Large intestine (tissue), 3 donors: ENCODE measurements around the gene DOK1. TPM values are rescaled to one million over a fixed set of nuclear protein-coding genes. Genes with fewer than 3 reads are reported as not detected.
"Not testable (repeated sequence)": the region's sequence is repeated elsewhere in the genome, so short reads cannot be mapped to it uniquely, and the experiment has no call there.

Source experiments
- DNase-seq, 2 donors: peaks; one replicate each; pipeline versions ENCODE4 v3.0.0 to v3.0.0-alpha.2; 2013
- H3K27ac ChIP-seq: one replicate; pipeline ENCODE4 v1.5.1; 2013; ENCODE audit warnings: low read length
- H3K27me3 ChIP-seq: 2 replicates; pipeline ENCODE4 v1.6.1; 2013; ENCODE audit warnings: low read length; ENCODE audit not compliant: control insufficient read depth, insufficient read depth
- H3K36me3 ChIP-seq: 2 replicates; pipeline ENCODE4 v1.6.1; 2013; ENCODE audit warnings: low read length; ENCODE audit not compliant: control insufficient read depth, insufficient read depth
- H3K4me1 ChIP-seq: one replicate; pipeline ENCODE4 v1.6.1; 2013; ENCODE audit warnings: low read length; ENCODE audit not compliant: control insufficient read depth, insufficient read depth
- H3K4me3 ChIP-seq: one replicate; pipeline ENCODE4 v1.5.1; 2013; ENCODE audit warnings: low read length
- H3K9me3 ChIP-seq: one replicate; pipeline ENCODE4 v1.6.1; 2013; ENCODE audit warnings: mild to moderate bottlenecking, low read depth, low read length, moderate library complexity; ENCODE audit not compliant: control insufficient read depth
- WGBS: methylation state at CpG from one replicate; pipeline ENCODE4 v1.1.5; 2013; ENCODE audit warnings: low lambda C conversion rate; ENCODE audit not compliant: insufficient coverage; 5-methylcytosine and 5-hydroxymethylcytosine counted together
- polyA plus RNA-seq: library from polyadenylated mRNA; unstranded; fragments of 120-200 nt; gene quantifications from one replicate; pipeline ENCODE4 v1.2.1, GENCODE V29; 2013

DOK1 gene
- polyA plus RNA-seq, 1 donor, result 6.4 TPM

DNA sequence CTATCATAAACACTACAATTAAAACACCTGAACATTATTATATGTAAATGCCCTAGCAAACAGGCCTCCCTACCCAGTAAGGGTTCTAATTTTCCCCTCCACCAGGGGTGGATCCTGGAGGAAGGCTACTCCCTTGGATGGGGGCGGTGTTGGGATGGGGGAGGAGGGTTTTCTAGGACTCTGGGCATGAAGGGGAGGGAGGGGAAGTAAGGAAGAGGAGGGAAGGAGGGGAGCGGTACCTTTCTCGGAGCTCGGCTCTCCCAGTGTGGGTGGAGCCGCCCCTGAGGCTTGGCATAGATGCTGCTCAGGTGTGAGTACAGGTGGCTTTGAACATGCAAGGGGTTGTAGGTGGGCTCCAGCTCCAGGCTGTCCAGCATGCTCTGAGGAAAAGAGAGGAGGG lies 5.4 kb downstream of the DOK1 start:
- peaks cover 91% of the 10 kb centered on the region for H3K27me3 ChIP-seq

DNA sequence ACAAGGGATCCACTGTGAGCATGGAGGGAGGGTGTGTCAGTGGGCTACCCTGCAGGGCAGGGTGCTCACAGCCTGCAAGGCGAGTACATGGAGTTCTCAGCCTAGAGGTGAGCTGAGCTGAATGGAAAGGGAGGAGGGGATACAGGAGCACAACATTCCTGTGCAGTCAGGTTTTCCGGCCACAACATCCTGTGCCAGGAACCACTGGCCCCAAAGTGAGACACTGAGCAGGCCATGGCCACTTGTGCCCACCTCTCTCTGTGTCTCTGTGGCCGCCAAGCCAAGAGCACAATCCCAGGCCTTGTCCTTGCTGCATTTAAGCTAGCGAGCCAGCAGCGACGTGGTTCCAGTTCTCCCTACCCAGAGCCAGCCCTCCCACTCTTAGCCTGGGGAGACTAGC lies 6.1 kb downstream of the DOK1 start:
- Histone ChIP-seq H3K36me3 (no peaks in the 10 kb centered on the region), H3K27me3 (peaks cover 84% of the 10 kb centered on the region), H3K9me3 (no peaks in the 10 kb centered on the region), H3K4me3 (no peak overlapping the region), H3K27ac (no peak overlapping the region), H3K4me1 (no peaks in the 10 kb centered on the region)
- WGBS, result no CpG with 5 or more reads among the region's 6 CpGs
- no peak for DNase-seq

More for the DNA sequence above, 5.4 kb downstream of the DOK1 start:
- WGBS, result no CpG with 5 or more reads among the region's 5 CpGs
- Histone ChIP-seq H3K4me3 (no peak overlapping the region), H3K36me3 (no peaks in the 10 kb centered on the region), H3K4me1 (no peaks in the 10 kb centered on the region), H3K9me3 (peaks cover 4% of the 10 kb centered on the region), H3K27ac (no peak overlapping the region)
- no peak for DNase-seq

DNA sequence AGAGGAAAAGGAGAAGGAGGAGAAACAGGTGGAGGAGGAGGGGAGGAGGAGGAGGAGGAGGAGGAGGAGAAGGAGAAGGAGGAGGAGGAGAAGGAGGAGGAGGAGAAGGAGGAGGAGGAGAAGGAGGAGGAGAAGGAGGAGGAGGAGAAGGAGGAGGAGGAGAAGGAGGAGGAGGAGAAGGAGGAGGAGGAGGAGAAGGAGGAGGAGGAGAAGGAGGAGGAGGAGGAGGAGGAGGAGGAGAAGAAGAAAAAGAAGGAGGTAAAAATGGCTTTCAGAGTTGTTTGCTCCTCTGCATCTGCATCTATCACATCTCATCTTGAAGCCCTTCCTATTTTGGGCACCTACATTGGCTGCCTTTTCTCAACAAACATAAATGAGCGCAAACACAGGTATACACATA lies 6.5 kb downstream of the DOK1 start:
- H3K4me3 ChIP-seq, H3K27ac ChIP-seq, DNase-seq, H3K36me3 ChIP-seq, H3K9me3 ChIP-seq, H3K4me1 ChIP-seq: not testable (repeated sequence)
- peaks cover 83% of the 10 kb centered on the region for H3K27me3 ChIP-seq
- WGBS, result no CpG with 5 or more reads among the region's 1 CpG

DNA sequence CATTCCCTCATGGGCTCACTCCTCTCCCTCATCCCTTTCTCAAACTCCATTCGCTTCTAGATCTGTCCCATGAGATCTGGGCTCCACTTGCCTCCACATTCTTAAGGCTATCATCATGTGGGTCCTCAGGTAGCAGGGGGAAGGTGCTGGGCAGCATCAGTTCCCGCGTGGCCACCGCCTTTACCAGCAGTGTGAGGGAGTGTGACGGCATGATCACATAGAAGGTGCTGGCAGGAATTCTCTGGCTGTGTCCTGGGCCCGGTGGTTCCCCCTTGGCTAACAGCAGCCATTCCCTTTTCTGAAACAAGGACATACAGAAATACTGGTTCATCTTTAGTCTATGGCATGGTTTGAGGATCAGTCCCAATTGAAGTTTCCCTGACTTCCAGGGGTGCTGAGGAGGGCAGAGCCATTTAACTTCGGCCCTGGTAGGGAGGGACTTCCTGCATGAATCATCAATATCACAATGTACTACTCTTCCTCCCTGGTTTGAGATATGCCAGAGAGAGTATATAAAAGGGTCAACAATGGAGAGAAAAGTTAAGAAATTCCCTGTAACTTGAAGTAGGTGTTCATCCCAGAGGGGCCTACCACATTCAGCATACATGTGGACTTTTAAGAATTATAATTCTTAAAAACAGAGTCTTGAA lies 7.7 kb downstream of the DOK1 start:
- Histone ChIP-seq H3K36me3 (no peaks in the 10 kb centered on the region), H3K4me1 (no peaks in the 10 kb centered on the region), H3K9me3 (no peaks in the 10 kb centered on the region), H3K27ac (no peak overlapping the region), H3K4me3 (no peak overlapping the region), H3K27me3 (peaks cover 76% of the 10 kb centered on the region)
- WGBS, result no CpG with 5 or more reads among the region's 7 CpGs
- DNase-seq, result no peak

DNA sequence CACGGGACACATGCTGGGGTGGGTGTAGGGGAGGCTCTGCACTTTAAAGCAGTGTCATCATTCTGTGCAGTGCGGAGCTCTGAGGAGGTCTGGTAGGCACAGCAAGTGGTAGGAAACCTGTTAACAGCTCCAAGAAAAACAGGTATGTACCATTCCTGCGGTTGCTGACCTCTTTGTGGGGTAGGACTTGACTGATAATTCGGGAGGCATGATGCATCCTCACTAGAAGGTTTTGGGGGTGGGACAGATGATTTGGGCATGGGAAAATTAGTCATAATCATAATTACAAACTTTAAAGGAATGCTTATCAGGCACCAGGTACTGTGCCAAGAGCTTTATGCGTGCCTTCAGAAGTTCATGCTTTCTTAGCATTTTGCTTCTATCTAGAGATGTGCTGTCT lies 9.7 kb downstream of the DOK1 start:
- DNase-seq, result no peak
- H3K27me3 ChIP-seq, result peaks cover 67% of the 10 kb centered on the region
- H3K36me3 ChIP-seq, result no peaks in the 10 kb centered on the region
- H3K27ac ChIP-seq, result no peak overlapping the region
- H3K4me3 ChIP-seq, result no peak overlapping the region
- no peaks in the 10 kb centered on the region for H3K4me1 ChIP-seq
- 60% methylated on average over 1 of the region's 5 CpGs for WGBS
- no peaks in the 10 kb centered on the region for H3K9me3 ChIP-seq

DNA sequence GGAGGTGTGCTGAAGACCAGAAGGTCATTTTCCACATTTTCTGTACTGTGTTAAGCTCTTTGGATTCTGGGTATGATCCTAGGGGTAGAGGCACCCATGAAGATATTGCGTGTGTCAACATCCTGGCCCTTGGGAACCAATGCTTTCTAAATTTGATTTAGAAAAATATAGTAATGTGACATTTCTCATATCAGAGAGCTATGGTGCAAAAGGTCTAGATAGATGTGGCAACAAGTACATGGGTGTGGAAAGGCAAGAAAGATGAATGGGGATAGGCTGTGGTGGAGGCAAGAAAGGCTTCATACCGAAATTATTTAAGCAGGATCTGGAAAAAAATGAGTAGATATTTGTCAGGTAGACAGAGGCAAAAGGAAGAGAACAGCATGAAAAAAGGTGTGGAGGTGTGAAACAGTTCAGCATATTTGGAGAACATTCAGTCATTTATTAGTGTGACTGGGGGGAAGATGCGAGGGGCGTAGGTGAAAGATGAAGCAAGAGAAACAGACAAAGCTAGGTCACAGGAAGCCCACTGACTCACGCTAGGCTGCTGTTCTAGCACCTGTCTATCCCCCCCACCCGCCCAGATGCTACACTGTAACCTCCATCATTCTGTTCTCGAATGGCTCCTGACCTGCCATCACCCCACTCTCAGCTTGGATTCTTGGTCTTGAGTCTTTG lies 11.7 kb downstream of the DOK1 start:
- peaks cover 49% of the 10 kb centered on the region for H3K27me3 ChIP-seq
- H3K27ac ChIP-seq, result no peak overlapping the region
- no peaks in the 10 kb centered on the region for H3K4me1 ChIP-seq
- H3K4me3 ChIP-seq, result no peak overlapping the region
- H3K9me3 ChIP-seq, result no peaks in the 10 kb centered on the region
- 50% methylated on average over 1 of the region's 7 CpGs for WGBS
- no peak for DNase-seq
- H3K36me3 ChIP-seq, result no peaks in the 10 kb centered on the region

DNA sequence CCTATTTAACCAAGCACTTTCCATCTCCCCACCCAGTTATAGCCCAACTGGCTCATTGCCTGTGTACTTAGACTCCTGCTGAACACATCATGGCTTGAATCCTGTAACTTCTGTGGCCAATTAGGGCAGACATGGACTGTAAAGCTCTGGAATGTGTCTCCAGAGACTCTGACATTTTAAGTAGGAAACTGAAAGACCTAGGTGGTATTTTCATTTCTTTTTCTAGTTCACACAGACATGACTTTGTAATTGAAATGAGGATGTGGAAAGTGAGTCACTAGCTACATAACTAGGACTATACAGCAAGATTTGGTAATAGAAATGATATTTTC lies 12.2 kb downstream of the DOK1 start:
- Histone ChIP-seq H3K4me1 (no peaks in the 10 kb centered on the region), H3K9me3 (no peaks in the 10 kb centered on the region), H3K27ac (no peak overlapping the region), H3K4me3 (no peak overlapping the region), H3K36me3 (no peaks in the 10 kb centered on the region), H3K27me3 (peaks cover 44% of the 10 kb centered on the region)
- no peak for DNase-seq

DNA sequence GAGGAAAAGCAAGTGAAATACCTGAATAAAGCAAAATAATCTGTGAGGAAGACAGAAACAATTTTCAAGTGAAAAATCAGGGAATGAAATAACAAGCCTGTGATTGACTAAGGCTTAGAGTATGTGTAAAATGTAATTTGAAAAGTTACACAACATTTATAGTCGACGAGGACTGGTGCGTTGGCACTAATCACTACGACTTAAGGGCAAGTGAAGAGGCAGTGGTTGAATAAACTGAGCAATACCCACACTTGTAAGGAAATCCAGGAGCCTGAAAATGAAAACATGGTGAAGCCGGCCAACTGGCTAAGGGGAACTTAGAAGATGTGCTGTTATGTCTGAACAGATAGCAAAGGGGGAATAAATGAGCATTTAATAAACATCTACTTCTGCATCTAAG lies 13.4 kb downstream of the DOK1 start:
- no peaks in the 10 kb centered on the region for H3K36me3 ChIP-seq
- H3K27ac ChIP-seq, result no peak overlapping the region
- DNase-seq, result no peak
- peaks cover 32% of the 10 kb centered on the region for H3K27me3 ChIP-seq
- no peaks in the 10 kb centered on the region for H3K4me1 ChIP-seq
- no peaks in the 10 kb centered on the region for H3K9me3 ChIP-seq
- no peak overlapping the region for H3K4me3 ChIP-seq
- no CpG with 5 or more reads among the region's 5 CpGs for WGBS

DNA sequence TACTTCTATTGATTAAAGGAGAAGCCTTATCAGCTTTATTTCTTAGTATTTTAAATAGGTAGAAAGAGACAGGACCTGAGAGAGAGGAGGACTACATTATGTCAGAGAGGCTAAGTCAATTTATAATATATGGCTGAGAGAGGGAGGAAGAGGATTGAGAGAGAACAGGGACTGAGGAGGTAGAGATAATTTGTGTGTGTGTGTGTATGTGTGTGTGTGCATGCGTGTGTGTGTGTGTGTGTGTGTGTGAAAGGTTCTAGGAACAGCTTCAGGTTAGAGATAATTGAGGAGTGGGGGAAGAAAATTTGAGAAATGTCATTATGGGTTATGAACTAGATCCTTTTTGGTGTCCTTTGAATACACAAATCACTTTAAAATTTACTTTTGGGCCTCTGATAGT lies 15.2 kb downstream of the DOK1 start:
- Histone ChIP-seq H3K9me3 (no peaks in the 10 kb centered on the region), H3K36me3 (no peaks in the 10 kb centered on the region), H3K27me3 (peaks cover 17% of the 10 kb centered on the region), H3K4me3 (no peak overlapping the region), H3K4me1 (no peaks in the 10 kb centered on the region), H3K27ac (no peak overlapping the region)
- DNase-seq, result no peak
- 40% methylated on average over 1 of the region's 1 CpG for WGBS

DNA sequence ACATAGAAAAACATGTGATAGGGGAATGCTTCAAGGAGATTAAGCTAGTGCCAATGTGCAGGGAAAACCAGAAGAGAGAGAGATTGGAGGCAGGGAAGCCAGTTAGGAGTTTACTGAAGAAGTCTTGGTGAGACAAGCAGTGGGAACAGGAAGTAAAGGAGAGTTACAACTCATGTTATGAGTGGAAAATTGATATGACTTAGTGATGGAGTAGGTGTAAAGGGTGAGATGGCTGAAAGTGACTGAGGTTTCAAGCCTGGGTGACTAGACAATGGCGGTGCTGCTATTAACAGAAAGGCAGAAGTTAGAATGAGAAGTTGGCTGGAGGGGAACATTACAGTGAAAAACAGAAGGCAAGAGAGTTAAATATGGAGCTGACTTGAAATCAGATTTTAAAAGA lies 16.5 kb downstream of the DOK1 start:
- H3K36me3 ChIP-seq, result no peaks in the 10 kb centered on the region
- no peak overlapping the region for H3K27ac ChIP-seq
- H3K27me3 ChIP-seq, result peaks cover 14% of the 10 kb centered on the region
- H3K4me3 ChIP-seq, result no peak overlapping the region
- no peaks in the 10 kb centered on the region for H3K9me3 ChIP-seq
- WGBS, result 100% methylated on average over 1 of the region's 1 CpG
- no peak for DNase-seq
- no peaks in the 10 kb centered on the region for H3K4me1 ChIP-seq
